GM06990 (cell line): Measurements from ENCODE around the gene GBX1.

Experiments
- DNase-seq: peaks from one replicate; pipeline ENCODE4 v3.0.0-alpha.2; 2011; ENCODE audit not compliant: insufficient read length; ENCODE audit errors: extremely low read depth
- H3K27me3 ChIP-seq: replicated peaks from 2 replicates; pipeline ENCODE4 v1.6.0; 2011; ENCODE audit warnings: low read length; ENCODE audit not compliant: control insufficient read depth, insufficient read depth
- H3K36me3 ChIP-seq: 2 replicates; pipeline ENCODE4 v1.5.1; 2011; ENCODE audit warnings: low read length; ENCODE audit not compliant: control insufficient read depth, insufficient read depth
- H3K4me3 ChIP-seq: replicated peaks from 2 replicates; pipeline ENCODE4 v1.5.1; 2011; ENCODE audit warnings: low read depth, mild to moderate bottlenecking, control low read depth, low read length
- TF ChIP-seq, protein P1 (sequence below): IDR thresholded peaks from 2 replicates; pipeline ENCODE4 v1.5.1; 2011; ENCODE audit warnings: low read length, control low read depth, mild to moderate bottlenecking, inconsistent platforms; ENCODE audit not compliant: insufficient read depth, poor library complexity, severe bottlenecking

GBX1 gene

DNA sequence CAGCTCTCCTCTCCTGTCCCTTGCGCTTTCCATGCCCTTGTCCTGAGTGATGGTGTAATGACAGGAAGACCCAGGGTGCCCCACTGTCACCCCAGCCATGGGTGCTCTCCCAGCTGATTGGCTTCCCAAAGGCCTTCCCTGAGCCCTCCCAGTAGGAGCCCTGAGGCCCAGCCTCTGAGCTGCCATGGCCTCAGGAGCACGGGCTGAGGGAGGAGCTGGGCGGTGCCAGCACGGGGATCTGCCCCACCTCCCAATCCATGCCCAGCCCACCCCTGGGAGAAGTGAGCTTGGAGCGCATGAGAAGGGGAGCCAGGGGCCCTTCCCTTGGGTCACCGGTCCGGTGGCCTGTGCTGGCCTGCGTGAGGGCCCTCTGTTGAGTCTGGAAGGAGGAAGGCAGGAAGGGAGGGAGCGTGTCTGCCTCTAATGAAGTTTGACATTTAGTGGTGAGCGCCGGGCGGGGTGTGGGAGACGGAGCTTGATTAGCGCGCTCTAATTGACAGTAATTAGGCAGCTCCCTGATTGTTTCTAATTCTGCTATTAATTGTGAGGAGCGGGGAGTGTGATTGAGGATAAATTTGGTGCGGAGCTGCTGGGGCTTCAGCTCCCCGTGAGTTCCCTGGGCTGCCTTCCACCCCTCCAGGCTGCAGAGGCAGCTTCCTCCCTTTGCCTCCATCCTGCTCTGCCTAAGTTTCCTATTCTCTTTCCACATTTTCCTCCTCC is 28.3 kb downstream of the GBX1 start:
- TF ChIP-seq, protein P1, sequence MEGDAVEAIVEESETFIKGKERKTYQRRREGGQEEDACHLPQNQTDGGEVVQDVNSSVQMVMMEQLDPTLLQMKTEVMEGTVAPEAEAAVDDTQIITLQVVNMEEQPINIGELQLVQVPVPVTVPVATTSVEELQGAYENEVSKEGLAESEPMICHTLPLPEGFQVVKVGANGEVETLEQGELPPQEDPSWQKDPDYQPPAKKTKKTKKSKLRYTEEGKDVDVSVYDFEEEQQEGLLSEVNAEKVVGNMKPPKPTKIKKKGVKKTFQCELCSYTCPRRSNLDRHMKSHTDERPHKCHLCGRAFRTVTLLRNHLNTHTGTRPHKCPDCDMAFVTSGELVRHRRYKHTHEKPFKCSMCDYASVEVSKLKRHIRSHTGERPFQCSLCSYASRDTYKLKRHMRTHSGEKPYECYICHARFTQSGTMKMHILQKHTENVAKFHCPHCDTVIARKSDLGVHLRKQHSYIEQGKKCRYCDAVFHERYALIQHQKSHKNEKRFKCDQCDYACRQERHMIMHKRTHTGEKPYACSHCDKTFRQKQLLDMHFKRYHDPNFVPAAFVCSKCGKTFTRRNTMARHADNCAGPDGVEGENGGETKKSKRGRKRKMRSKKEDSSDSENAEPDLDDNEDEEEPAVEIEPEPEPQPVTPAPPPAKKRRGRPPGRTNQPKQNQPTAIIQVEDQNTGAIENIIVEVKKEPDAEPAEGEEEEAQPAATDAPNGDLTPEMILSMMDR = no peak
- no peak for DNase-seq
- Histone ChIP-seq H3K27me3 (no peaks in the 10 kb centered on the region), H3K4me3 (no peak overlapping the region), H3K36me3 (peaks cover 21% of the 10 kb centered on the region)

DNA sequence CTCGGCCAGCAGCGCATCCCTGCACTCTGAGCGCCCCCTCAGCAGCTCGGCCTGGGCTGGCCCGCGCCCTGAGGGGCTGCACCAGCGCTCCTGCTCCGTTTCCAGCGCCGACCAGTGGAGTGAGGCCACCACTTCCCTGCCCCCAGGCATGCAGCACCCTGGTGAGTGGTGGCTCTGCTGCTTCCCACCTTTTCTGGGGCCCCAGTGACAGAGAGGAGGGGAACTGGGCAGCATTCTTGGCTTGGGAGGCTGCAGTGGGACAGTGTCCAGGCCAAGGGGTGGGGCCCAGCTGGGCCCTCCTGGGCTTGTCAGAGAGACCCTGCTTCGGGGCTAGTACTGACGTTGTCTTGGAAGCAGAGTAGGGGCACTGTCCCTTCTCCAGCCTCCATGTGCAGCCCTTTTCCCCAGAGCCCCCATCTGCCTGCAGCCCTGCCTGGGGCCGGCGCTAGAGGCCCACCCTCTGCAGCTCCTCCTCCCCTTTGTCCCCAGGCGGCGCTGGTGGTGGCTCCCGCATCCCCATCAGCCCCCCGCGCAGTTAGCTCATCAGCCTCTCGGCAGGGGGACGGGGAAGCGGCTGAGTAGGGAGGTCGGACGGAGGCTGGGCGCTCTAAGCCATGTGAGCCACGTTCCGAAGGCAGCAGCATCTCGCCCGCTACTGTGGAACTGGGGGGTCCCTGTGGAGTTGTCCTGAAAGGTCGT is 29.2 kb downstream of the GBX1 start:
- no peak overlapping the region for H3K4me3 ChIP-seq
- H3K36me3 ChIP-seq = peaks cover 18% of the 10 kb centered on the region
- H3K27me3 ChIP-seq = no peaks in the 10 kb centered on the region
- DNase-seq = no peak
- TF ChIP-seq, protein P1 = no peak

DNA sequence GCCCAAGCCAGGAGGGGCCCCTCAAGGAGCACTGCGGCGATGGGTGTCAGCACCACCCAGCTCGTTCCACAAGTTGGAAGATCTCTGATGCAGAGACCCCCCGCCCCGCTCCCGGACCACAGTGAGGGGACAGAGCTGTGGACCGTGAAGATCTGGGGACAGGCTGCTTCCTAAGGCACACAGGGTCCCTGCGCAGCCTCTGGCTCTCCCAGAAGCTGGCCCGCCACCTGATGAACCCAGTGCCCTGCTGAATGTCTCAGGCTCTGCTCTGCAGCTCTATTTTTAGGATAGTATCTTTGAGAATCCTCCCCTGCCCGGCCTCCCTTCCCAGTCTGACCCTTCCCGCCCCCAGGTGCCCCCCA is 29.7 kb downstream of the GBX1 start:
- Histone ChIP-seq H3K36me3 (peaks cover 18% of the 10 kb centered on the region), H3K4me3 (no peak overlapping the region), H3K27me3 (no peaks in the 10 kb centered on the region)
- no peak for DNase-seq
- TF ChIP-seq, protein P1 = no peak

DNA sequence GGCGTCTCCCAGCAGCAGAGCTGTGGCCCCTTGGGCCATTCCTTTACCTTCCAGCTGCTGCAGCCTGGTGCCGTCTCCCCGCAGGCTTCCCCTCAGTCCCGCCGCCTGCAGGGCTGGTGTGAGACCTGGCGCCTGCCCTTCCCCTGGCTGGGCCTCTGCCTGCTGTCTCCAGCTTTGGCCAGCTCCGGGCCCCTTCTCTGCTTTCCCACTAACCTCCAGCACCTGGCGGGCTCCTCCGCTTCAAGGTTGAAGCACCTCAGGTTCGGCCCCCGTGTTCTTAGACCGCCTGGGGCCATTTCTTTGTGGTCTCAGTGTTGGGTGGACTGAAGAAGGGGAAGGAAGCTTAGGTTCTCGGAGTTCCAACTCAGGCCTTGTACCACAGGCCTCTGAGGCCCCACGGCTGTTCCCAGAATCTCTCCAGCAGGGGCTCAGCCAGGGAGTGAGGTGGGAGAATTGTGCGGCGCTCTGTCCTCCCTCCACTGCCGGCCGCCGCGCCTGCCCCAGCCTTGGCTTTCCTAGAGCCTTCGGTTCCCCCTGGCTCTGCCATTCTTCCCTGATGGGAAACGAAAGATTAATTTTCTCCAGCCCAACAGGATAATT is 30.3 kb downstream of the GBX1 start:
- TF ChIP-seq, protein P1 = no peak
- H3K36me3 ChIP-seq = peaks cover 19% of the 10 kb centered on the region
- no peaks in the 10 kb centered on the region for H3K27me3 ChIP-seq
- no peak overlapping the region for H3K4me3 ChIP-seq
- DNase-seq = no peak

DNA sequence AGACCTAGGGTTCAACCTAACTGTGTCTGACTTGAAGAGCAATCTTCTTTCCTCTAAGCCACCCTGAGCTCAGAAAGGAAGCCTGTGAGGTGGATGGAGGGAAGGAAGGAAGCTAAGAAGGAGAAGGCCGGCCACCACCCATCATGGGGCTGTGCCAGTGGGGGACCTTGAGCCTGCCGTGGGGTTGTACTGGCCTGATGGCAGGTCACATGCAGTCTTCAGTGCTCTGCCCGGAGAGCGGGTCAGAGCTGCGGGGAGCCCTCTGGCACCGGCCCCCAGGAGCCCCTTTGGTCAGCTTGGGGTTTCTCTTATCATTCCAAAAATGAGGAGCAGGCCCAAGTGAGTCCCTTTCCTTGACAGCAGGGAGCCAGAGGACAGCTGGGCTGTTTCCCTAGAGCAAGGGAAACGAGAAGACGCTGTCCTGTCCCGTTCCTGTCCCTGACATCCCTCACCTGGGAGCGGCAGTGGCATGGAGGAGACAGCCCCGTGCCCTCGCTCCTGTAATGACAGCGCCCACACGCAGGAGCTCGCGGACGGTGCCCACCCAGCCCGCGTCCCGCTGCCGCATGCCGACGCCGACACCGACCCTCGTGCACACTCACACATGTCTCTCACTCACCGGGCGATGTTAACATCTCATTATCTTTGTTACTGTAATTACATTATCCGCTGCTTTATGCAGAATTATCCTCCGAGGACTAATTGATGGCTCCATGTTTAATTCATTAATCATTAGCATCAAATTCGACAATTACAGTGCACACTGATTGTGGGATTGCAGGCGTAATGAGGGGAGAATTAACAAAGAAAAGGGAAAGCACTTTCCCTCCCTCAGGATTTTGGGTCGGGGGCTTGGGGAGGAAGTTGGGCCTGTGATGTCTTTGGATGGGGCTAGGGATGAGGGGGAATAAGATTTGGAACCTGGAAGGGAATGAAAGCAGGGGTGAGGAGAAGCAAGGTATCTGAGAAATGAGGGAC is 31.3 kb downstream of the GBX1 start:
- Histone ChIP-seq H3K27me3 (no peaks in the 10 kb centered on the region), H3K4me3 (no peak overlapping the region), H3K36me3 (peaks cover 21% of the 10 kb centered on the region)
- TF ChIP-seq, protein P1 = no peak
- no peak for DNase-seq
